A673 (cell line): ENCODE measurements around the gene HPSE2. TPM values are rescaled to one million over a fixed set of nuclear protein-coding genes. Genes with fewer than 3 reads are reported as not detected.

ENCODE experiments used
- BruUV-seq: library from RNA; stranded (reverse); fragments of 400-500 nt; replicated peaks from 2 replicates; lab custom pipeline; 2021; lab: Mats Ljungman, UMichigan
- CTCF ChIA-PET: fragments of 300-600 bp; sonication (Branson Sonifier 250); formaldehyde crosslinking; loops from one replicate; lab custom pipeline; 2022; ENCODE audit warnings: antibody characterized with exemption; lab: Charles Lee
- POLR2A ChIA-PET: fragments of 300-600 bp; sonication (Branson Sonifier 250); formaldehyde crosslinking; loops from one replicate; lab custom pipeline; 2022; ENCODE audit warnings: antibody characterized with exemption; ENCODE audit not compliant: low non-redundant PET; lab: Charles Lee
- DNase-seq: peaks from one replicate; pipeline ENCODE4 v3.0.0-alpha.2; 2015; ENCODE audit warnings: low spot score
- H3K27ac ChIP-seq: fragments of 200-600 bp; sonication (generic); 2 replicates; pipeline ENCODE4 v1.5.1; 2016; ENCODE audit warnings: mixed run types, low read depth, mild to moderate bottlenecking, mixed read lengths, antibody characterized with exemption, low read length; ENCODE audit not compliant: poor library complexity, severe bottlenecking
- H3K27me3 ChIP-seq: fragments of 200-600 bp; sonication (generic); replicated peaks from 2 replicates; pipeline ENCODE4 v1.6.1; 2017; ENCODE audit warnings: mixed run types, low read depth, mild to moderate bottlenecking, mixed read lengths, antibody characterized with exemption, low read length; ENCODE audit not compliant: insufficient read depth, poor library complexity
- H3K36me3 ChIP-seq: fragments of 200-600 bp; sonication (generic); 2 replicates; pipeline ENCODE4 v1.6.1; 2016; ENCODE audit warnings: mixed run types, mild to moderate bottlenecking, mixed read lengths, antibody characterized with exemption, low read length; ENCODE audit not compliant: insufficient read depth, poor library complexity, severe bottlenecking
- H3K4me1 ChIP-seq: fragments of 200-600 bp; sonication (generic); 2 replicates; pipeline ENCODE4 v1.6.1; 2017; ENCODE audit warnings: mixed run types, mild to moderate bottlenecking, mixed read lengths, antibody characterized with exemption, low read length; ENCODE audit not compliant: insufficient read depth, poor library complexity, severe bottlenecking
- H3K4me3 ChIP-seq: fragments of 200-600 bp; sonication (generic); 2 replicates; pipeline ENCODE4 v1.5.1; 2016; ENCODE audit warnings: low read depth, mixed run types, mild to moderate bottlenecking, mixed read lengths, low read length; ENCODE audit not compliant: poor library complexity, severe bottlenecking
- H3K9me3 ChIP-seq: fragments of 200-600 bp; sonication (generic); 2 replicates; pipeline ENCODE4 v1.6.1; 2016; ENCODE audit warnings: mixed run types, low read depth, mild to moderate bottlenecking, mixed read lengths, antibody characterized with exemption, low read length; ENCODE audit not compliant: poor library complexity, severe bottlenecking
- EZH2 ChIP-seq: fragments of 200-600 bp; sonication (generic); IDR thresholded peaks from 2 replicates; pipeline ENCODE4 v1.6.1; 2017; ENCODE audit warnings: borderline replicate concordance, low read depth, mild to moderate bottlenecking, mixed read lengths, antibody characterized with exemption, low read length; ENCODE audit not compliant: poor library complexity, severe bottlenecking
- intact Hi-C: fragments of 100-400 bp; cut with micrococcal nuclease; formaldehyde crosslinking; loops from one replicate; pipeline ENCODE4 v1.10.0; 2022; ENCODE audit not compliant: unreplicated experiment
- total RNA-seq: library from RNA; stranded (reverse); gene quantifications from 2 replicates; pipeline ENCODE4 v1.2.3, GENCODE V29; 2021
- TF ChIP-seq, protein P1 (sequence below): fragments of 300-800, 200-600 bp; sonication (generic); conservative IDR thresholded peaks from 2 replicates; pipeline ENCODE4 v1.5.1; 2017; ENCODE audit warnings: low read depth, mild to moderate bottlenecking, antibody characterized with exemption, low read length, moderate library complexity, mixed read lengths

HPSE2 gene
- total RNA-seq, 1 experiment from 2014 or later, result not detected

DNA sequence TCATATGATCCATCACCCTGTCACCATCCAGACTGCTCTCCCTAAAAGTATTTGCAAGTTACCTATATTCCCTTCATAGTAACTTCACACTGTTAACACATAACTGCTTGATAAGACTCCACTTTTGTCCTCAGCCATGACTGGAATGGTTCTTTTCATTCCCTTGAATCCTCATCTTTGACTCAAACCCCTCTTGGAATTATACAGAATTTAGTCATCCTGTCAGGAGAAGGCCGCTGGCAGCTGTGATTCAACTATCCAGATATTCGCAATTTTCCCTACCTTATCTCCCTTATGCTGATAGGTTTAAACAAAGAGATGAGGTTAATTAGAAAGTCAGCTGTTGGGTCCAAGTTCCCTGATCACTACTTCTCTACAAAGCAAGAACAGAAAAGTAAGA is 646.0 kb downstream of the HPSE2 start:
- Histone ChIP-seq H3K4me1 (no peaks in the 10 kb centered on the region), H3K36me3 (no peaks in the 10 kb centered on the region), H3K27me3 (peaks cover 27% of the 10 kb centered on the region), H3K4me3 (no peak overlapping the region), H3K27ac (no peak overlapping the region), H3K9me3 (no peaks in the 10 kb centered on the region)
- intact Hi-C loops, result no loop called here
- TF ChIP-seq EZH2, result no peak
- TF ChIP-seq, protein P1, sequence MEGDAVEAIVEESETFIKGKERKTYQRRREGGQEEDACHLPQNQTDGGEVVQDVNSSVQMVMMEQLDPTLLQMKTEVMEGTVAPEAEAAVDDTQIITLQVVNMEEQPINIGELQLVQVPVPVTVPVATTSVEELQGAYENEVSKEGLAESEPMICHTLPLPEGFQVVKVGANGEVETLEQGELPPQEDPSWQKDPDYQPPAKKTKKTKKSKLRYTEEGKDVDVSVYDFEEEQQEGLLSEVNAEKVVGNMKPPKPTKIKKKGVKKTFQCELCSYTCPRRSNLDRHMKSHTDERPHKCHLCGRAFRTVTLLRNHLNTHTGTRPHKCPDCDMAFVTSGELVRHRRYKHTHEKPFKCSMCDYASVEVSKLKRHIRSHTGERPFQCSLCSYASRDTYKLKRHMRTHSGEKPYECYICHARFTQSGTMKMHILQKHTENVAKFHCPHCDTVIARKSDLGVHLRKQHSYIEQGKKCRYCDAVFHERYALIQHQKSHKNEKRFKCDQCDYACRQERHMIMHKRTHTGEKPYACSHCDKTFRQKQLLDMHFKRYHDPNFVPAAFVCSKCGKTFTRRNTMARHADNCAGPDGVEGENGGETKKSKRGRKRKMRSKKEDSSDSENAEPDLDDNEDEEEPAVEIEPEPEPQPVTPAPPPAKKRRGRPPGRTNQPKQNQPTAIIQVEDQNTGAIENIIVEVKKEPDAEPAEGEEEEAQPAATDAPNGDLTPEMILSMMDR, result no peak
- ChIA-PET POLR2A (no interaction called here), CTCF (no interaction called here)
- DNase-seq, result no peak
- BruUV-seq, result no TSS peak

DNA sequence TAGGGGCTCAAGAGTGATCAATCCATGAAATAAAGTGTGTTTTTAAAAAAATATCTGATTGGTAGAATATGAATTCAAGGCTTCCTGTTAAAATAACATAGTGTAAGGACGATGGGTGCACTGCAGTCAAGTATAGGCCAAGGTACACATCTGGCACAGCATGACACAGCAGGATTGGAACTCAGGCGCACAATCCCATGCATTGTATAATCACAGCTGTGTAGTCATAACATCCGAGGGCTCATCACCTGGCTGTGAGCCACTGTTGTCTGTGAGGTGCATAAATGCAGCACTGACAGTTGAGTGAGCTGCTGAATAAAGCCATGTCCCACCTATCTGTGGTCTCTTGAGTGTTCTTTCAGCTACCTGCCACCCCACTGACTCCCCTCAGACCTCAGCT is 646.6 kb downstream of the HPSE2 start:
- intact Hi-C loops, result no loop called here
- H3K27ac ChIP-seq, result no peak overlapping the region
- peaks cover 27% of the 10 kb centered on the region for H3K27me3 ChIP-seq
- no TSS peak for BruUV-seq
- TF ChIP-seq, protein P1, result no peak
- no peak for TF ChIP-seq EZH2
- no peaks in the 10 kb centered on the region for H3K36me3 ChIP-seq
- no peak overlapping the region for H3K4me3 ChIP-seq
- H3K9me3 ChIP-seq, result no peaks in the 10 kb centered on the region
- H3K4me1 ChIP-seq, result no peaks in the 10 kb centered on the region
- ChIA-PET POLR2A (no interaction called here), CTCF (no interaction called here)
- DNase-seq, result no peak

DNA sequence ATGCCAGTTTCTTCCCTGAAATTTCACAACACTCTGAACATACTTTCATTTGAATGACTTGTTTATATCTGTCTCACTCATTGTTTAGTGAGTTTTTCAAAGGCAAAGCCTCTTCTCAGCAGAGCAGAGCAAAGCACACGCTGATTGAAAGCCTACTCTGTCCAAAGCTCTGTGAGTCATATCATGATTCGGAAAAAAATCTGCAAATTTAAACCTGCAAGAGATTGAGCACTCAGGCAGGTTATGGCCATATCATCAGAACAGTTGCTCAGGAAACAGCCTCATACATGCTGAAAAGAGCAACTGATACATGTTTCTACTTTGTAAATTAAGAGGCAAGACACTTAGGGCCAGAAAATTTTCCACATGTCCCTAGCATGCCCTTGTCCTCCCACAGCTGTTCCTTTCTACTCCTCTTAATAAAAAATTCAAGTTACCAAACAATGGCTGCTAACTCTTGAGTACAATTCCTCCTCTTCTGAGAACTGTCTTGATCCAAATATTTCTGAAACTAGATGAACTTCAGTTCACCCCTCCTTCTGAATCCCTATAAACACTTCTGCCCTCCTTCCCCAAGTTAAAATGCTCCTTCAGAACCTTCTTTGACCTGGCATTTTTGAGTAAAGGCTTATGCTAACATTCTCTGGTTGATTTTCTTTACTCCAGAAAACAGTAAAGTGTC is 648.4 kb downstream of the HPSE2 start:
- no TSS peak for BruUV-seq
- H3K9me3 ChIP-seq, result no peaks in the 10 kb centered on the region
- H3K4me1 ChIP-seq, result no peaks in the 10 kb centered on the region
- no peak overlapping the region for H3K27ac ChIP-seq
- intact Hi-C loops, result no loop called here
- POLR2A ChIA-PET, result no interaction called here
- TF ChIP-seq, protein P1, result no peak
- TF ChIP-seq EZH2, result no peak
- H3K4me3 ChIP-seq, result no peak overlapping the region
- CTCF ChIA-PET, result no interaction called here
- H3K36me3 ChIP-seq, result no peaks in the 10 kb centered on the region
- no peak for DNase-seq
- H3K27me3 ChIP-seq, result peaks cover 23% of the 10 kb centered on the region
